Mucosa of stomach (tissue), 1 donor: Measurements from ENCODE around the gene SNTB2.
"Not testable (repeated sequence)": the region's sequence is repeated elsewhere in the genome, so short reads cannot be mapped to it uniquely, and the experiment has no call there.

Experiments
- H3K27me3 ChIP-seq: one replicate; pipeline ENCODE4 v1.7.0; 2013; ENCODE audit warnings: mild to moderate bottlenecking, low read length; ENCODE audit not compliant: control insufficient read depth, insufficient read depth
- H3K36me3 ChIP-seq: one replicate; pipeline ENCODE4 v1.7.0; 2013; ENCODE audit warnings: low read length; ENCODE audit not compliant: control insufficient read depth, insufficient read depth
- H3K4me1 ChIP-seq: one replicate; pipeline ENCODE4 v1.7.0; 2013; ENCODE audit warnings: mild to moderate bottlenecking, low read length; ENCODE audit not compliant: control insufficient read depth, insufficient read depth
- H3K4me3 ChIP-seq: one replicate; pipeline ENCODE4 v1.7.0; 2013; ENCODE audit warnings: low read length
- H3K9ac ChIP-seq: one replicate; pipeline ENCODE4 v1.7.0; 2013; ENCODE audit warnings: mild to moderate bottlenecking, low read length, moderate library complexity
- H3K9me3 ChIP-seq: one replicate; pipeline ENCODE4 v1.7.0; 2013; ENCODE audit warnings: mild to moderate bottlenecking, low read length, moderate library complexity; ENCODE audit not compliant: control insufficient read depth
- donor health status: Pancreatic carcinoma.

The SNTB2 gene

DNA sequence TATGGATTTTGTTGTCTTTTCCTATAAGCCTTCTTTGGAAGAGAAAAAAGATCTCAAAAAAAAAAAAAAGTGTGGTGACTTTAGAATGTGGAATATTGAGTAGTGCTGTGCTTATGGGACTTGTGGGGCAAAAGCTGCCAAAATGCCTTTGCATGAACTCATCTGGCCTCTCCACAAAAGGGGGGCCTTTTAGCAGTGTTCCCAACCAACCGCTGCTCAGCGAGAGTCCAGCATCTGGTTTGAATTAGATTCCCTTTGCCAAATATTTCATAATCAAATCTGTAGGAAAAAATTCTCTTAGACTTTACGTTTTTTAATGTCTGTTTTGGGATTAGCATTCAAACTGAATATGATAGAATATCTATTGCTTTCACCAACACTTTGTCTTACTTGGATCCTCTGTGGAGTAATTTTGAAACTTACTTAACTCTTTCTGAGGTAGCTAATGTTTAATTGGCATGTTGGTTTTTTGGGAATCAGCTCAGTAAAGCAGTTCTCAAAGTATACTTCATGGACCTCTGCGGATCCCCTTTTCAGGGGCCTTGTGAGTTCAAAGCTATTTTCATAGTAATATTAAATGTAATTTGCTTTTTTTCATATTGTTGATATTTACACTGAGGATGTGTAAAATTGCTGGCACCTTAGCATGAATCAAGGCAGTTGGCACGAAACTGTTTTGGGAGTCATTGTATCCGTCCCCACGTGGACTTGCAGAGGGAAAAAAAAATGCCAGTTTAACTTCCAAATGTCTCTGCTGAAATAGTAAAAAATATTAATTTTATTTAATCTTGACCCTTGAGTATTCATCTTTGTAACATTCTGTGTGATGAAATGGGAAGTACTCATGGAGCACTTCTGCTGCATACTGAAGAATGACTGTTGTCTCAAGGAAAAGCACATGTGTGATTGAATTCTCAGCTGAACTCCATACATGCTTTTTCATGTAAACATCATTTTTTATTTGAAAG is 89.5 kb downstream of the SNTB2 start:
- Histone ChIP-seq H3K9ac (no peak overlapping the region), H3K27me3 (no peaks in the 10 kb centered on the region), H3K4me3 (no peak overlapping the region), H3K36me3 (no peaks in the 10 kb centered on the region), H3K9me3 (no peaks in the 10 kb centered on the region), H3K4me1 (no peaks in the 10 kb centered on the region)

- no peak overlapping the region for H3K9ac ChIP-seq
- H3K9me3 ChIP-seq = no peaks in the 10 kb centered on the region
- H3K36me3 ChIP-seq = no peaks in the 10 kb centered on the region
- no peaks in the 10 kb centered on the region for H3K27me3 ChIP-seq
- no peaks in the 10 kb centered on the region for H3K4me1 ChIP-seq
- H3K4me3 ChIP-seq = no peak overlapping the region
Measured at GRCh38 chr16:69277413-69277812, 90.4 kb downstream of the SNTB2 start.

DNA sequence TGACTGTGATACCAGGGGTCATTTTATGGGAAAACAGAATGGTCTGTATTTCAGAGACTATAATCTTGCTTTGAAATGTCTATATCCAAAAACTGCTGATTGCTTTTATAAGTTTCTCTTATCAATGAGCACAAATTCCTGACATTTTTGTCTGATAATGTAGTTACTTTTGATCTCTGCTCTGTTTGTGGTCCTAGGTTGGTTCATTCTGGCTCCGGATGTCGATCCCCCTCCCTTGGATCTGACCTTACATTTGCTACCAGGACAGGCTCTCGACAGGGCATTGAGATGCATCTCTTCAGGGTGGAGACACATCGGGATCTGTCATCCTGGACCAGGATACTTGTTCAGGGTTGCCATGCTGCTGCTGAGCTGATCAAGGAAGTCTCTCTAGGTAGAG is 96.9 kb downstream of the SNTB2 start:
- H3K27me3 ChIP-seq = no peaks in the 10 kb centered on the region
- no peak overlapping the region for H3K9ac ChIP-seq
- H3K36me3 ChIP-seq = no peaks in the 10 kb centered on the region
- no peaks in the 10 kb centered on the region for H3K9me3 ChIP-seq
- H3K4me1 ChIP-seq = no peaks in the 10 kb centered on the region
- no peak overlapping the region for H3K4me3 ChIP-seq

- H3K27me3 ChIP-seq = no peaks in the 10 kb centered on the region
- H3K9ac ChIP-seq = no peak overlapping the region
- H3K4me3 ChIP-seq = no peak overlapping the region
- no peaks in the 10 kb centered on the region for H3K36me3 ChIP-seq
- H3K4me1 ChIP-seq = no peaks in the 10 kb centered on the region
- H3K9me3 ChIP-seq = no peaks in the 10 kb centered on the region
Measured at GRCh38 chr16:69285240-69285639, 98.3 kb downstream of the SNTB2 start.

DNA sequence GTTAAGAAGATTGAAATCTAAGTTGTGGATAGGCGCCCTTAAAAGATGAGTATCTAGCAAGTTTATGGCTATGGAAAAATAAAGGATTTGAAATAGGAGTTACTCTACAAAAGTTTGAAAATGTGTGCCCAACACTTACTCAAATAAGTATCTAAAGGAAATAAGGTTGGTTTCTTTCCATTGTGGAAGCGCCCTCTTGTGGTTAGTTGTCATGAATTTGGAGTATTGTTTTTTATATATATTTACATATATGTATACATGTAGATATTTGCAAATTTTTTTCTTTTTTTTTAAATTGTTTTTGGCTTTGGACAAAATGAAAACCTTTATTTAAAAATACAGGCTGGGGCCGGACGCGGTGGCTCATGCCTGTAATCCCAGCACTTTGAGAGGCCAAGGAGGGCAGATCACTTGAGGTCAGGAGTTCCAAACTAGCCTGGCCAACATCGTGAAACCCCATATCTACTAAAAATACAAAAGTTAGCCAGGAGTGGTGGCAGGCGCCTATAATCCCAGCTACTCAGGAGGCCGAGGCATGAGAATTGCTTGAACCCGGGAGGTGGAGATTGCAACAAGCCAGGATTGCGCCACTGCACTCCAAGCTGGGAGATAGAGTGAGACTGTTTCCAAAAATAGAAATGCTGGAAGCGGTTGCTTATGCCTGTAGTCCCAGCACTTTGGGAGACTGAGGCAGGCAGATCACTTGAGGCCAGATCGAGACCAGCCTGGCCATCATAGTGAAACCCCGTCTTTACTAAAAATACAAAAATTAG is 100.2 kb downstream of the SNTB2 start:
- Histone ChIP-seq H3K4me3 (no peak overlapping the region), H3K4me1 (no peaks in the 10 kb centered on the region), H3K27me3 (no peaks in the 10 kb centered on the region), H3K9ac (no peak overlapping the region), H3K36me3 (no peaks in the 10 kb centered on the region), H3K9me3 (no peaks in the 10 kb centered on the region)

GRCh38 chr16:69291657-69292056 is 104.7 kb downstream of the SNTB2 start:
- not testable (repeated sequence) for H3K27me3 ChIP-seq, H3K9ac ChIP-seq, H3K4me3 ChIP-seq, H3K9me3 ChIP-seq, H3K4me1 ChIP-seq, H3K36me3 ChIP-seq

DNA sequence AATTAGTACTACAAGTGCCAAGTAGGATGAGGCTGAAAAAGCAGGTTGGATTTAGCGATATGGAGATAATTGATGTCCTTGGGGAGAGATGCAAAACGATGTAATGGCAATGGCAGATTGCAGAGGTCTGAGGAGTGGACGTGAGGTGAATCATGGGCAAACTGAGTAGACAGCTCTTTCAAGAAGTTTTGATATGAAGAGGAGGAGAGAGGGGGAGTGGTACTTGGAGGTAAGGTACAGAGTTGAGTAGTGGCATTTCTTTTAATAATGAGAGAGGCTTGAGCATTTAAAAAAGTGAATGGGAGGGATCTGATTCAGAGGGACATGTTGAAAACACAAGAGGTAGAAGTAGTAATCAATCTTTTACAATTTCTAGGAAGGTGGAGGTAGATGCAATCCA is 106.4 kb downstream of the SNTB2 start:
- Histone ChIP-seq H3K27me3 (no peaks in the 10 kb centered on the region), H3K4me1 (no peaks in the 10 kb centered on the region), H3K4me3 (no peak overlapping the region), H3K9me3 (no peaks in the 10 kb centered on the region), H3K9ac (no peak overlapping the region), H3K36me3 (no peaks in the 10 kb centered on the region)

DNA sequence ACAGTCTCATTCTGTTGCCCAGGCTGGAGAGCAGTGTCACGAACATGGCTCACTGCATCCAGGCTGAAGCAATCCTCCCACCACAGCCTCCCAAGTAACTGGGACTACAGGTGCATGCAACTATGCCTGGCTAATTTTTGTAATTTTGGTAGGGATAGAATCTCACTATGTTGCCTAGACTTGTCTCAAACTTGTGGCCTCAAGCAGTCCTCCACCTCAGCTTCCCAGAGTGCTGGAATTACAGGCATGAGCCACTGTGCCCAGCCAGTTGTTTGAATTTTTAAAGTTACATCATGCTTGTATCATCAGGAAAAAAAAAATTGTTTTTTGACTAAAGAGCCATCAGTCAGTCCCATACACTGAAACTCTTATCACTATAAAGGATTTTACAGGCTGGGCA is 107.1 kb downstream of the SNTB2 start:
- Histone ChIP-seq H3K36me3 (no peaks in the 10 kb centered on the region), H3K9ac (no peak overlapping the region), H3K9me3 (no peaks in the 10 kb centered on the region), H3K4me1 (no peaks in the 10 kb centered on the region), H3K27me3 (no peaks in the 10 kb centered on the region), H3K4me3 (no peak overlapping the region)

- not testable (repeated sequence) for H3K4me1 ChIP-seq, H3K9me3 ChIP-seq, H3K9ac ChIP-seq, H3K27me3 ChIP-seq, H3K4me3 ChIP-seq, H3K36me3 ChIP-seq
Measured at GRCh38 chr16:69296771-69297170, 109.8 kb downstream of the SNTB2 start.

DNA sequence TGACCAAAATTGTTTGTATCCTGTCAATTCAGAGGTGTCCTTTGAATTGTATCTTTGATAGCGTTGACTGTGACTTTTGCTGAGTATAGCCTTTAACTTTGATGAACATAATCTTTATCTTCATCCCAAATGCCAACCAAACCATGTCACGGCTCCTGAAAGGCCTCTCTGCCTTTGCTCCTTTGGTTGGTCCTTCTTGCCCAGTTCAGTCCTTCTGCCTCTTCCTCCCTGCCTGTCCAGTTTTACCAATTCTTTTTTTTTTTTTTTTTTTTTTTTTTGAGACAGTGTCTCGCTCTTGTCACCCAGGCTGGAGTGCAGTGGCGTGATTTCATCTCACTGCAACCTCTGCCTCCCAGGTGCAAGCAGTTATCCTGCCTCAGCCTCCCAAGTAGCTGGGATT is 111.3 kb downstream of the SNTB2 start:
- Histone ChIP-seq H3K9ac (no peak overlapping the region), H3K36me3 (no peaks in the 10 kb centered on the region), H3K27me3 (no peaks in the 10 kb centered on the region), H3K4me3 (no peak overlapping the region), H3K9me3 (no peaks in the 10 kb centered on the region), H3K4me1 (no peaks in the 10 kb centered on the region)

GRCh38 chr16:69301187-69301586 is 114.2 kb downstream of the SNTB2 start:
- Histone ChIP-seq H3K27me3 (no peaks in the 10 kb centered on the region), H3K9ac (no peak overlapping the region), H3K4me3 (no peak overlapping the region), H3K4me1 (no peaks in the 10 kb centered on the region), H3K36me3 (no peaks in the 10 kb centered on the region), H3K9me3 (no peaks in the 10 kb centered on the region)

- Histone ChIP-seq H3K27me3 (no peaks in the 10 kb centered on the region), H3K9ac (no peak overlapping the region), H3K9me3 (no peaks in the 10 kb centered on the region), H3K36me3 (no peaks in the 10 kb centered on the region), H3K4me1 (no peaks in the 10 kb centered on the region), H3K4me3 (no peak overlapping the region)
Measured at GRCh38 chr16:69301861-69302260, 114.9 kb downstream of the SNTB2 start.
